GM19463 (cell line): ENCODE results near the gene PTPRG.

Experiments
- ATAC-seq: cut with Tn5 transposase; IDR thresholded peaks from one replicate; pipeline ENCODE4 v1.9.1; 2021; ENCODE audit warnings: mild to moderate bottlenecking, moderate library complexity; ENCODE audit not compliant: unreplicated experiment

The PTPRG gene

DNA sequence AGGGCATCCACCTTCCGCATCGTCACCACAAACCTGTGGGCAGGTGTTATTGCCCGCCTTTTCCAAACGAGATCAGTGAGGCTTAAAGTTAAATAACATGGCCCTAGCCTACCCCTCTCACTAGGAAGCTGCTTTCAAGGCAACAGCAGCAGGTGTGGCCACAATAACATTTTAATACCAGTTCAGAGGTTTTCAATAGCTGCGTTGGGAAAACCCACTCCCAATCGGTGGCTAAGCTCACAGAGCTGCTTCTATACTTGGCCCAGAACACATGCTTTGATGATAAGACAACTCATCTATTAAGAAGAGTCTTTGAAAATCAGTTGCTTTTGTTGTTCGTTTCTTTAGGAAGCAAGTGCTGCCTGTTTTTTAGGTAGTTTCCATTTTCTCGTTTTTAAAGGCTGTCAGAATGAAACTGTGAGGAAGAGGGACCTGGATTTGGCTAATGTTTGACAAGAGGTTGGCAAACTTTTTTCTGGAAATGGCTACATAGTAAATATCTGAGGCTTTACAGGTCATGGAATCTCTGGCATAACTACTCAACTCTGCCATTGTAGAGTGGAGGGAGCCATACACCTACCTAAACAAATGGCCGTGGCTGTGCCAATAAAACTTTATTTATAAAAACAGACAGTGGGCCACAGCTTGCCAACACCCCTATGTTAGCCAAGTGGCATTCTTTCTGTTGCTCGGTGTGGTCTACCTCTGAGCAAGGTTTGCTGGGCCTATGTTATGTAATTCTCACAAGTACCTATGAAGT lies 632.4 kb downstream of the PTPRG start:
- no peak for ATAC-seq

DNA sequence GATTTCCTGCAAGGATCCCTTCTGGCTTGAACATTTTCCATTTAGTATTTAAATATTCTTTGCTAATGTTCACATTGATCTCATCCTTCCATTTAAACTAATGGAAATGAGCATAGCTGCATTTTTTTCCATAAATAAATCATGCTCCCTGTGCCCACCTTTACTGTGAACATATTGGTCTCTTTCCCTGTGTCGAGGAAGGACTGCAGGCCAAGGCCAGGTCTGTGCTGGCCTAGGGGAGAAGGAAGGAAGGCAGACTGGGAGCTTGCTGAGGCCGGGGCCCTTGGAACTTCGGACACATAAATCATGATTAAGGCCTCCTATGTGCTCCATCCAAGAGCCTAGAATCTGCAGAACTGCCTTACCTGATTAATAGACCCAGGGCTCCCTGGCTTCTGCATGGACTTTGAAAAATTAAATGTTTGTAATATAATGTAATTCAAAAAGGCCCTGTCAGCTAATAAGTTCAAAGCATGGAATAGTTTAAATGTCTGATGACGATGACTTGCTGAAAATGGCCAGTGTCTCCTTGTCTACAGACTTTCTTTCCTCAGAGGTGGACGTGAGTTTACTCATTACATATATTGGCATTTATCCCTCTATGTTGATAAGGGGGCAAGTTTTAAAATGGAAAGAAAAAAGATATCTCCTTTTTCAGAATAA lies 636.1 kb downstream of the PTPRG start:
- no peak for ATAC-seq

DNA sequence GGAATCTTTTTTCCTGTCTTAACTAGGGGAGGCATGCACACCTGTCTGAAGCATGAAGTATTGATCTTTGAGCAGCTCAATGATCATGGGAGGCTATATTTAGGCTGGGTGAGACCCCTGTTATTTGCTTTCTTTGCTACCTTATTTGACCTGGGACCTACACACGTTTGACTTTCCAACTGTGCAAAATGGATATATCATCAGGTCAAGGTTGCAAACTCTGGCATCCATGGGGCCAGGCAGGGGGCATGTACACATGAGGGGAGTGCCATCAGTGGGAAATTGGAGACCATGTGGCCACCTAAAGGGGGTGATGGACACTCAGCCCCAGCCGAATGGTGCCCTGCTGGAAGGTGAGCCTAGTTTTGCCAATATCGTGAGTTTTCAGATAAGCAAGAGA lies 637.8 kb downstream of the PTPRG start:
- no peak for ATAC-seq

DNA sequence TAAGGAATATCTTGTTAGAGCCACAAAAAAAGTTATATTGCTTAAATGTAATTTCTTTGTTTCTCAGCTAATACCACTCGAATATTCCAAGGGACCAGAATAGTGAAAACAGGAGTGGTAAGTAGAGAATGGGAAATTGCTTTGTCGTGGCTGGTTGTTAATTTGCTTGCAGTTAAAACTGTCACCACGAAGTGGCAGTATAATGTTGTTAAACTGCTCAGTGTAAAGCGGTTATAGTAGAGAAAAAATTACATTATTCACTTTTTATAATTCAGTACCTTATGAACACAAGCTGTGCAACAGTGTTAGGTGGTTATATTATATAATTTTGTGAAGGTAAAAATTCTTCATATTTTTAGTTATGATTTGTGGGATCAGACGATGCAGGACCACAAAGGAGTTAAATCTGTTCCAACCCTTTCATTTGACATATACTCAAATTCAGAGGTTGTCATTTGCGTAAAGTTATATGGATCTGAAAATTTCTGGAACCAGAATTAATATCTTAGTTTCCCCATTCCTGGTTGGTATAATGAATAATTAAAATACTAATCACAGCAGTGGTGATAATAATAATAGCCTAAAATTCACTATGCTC lies 640.2 kb downstream of the PTPRG start:
- no peak for ATAC-seq

DNA sequence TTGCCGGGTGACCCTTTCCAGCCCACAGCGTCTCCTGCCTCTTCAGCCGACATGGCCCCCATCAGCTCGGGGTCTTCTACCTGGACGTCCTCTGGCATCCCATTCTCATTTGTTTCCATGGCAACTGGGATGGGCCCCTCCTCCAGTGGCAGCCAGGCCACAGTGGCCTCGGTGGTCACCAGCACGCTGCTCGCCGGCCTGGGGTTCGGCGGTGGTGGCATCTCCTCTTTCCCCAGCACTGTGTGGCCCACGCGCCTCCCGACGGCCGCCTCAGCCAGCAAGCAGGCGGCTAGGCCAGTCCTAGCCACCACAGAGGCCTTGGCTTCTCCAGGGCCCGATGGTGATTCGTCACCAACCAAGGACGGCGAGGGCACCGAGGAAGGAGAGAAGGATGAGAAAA lies 641.8 kb downstream of the PTPRG start:
- no peak for ATAC-seq

DNA sequence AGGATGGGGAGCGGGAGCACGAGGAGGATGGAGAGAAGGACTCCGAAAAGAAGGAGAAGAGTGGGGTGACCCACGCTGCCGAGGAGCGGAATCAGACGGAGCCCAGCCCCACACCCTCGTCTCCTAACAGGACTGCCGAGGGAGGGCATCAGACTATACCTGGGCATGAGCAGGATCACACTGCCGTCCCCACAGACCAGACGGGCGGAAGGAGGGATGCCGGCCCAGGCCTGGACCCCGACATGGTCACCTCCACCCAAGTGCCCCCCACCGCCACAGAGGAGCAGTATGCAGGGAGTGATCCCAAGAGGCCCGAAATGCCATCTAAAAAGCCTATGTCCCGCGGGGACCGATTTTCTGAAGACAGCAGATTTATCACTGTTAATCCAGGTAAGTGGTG lies 642.2 kb downstream of the PTPRG start:
- no peak for ATAC-seq

GRCh38 chr3:62207197-62207596 lies 645.8 kb downstream of the PTPRG start:
- ATAC-seq: no peak

GRCh38 chr3:62208385-62208784 lies 647.0 kb downstream of the PTPRG start:
- ATAC-seq: no peak

- no peak for ATAC-seq
These were observed 647.7 kb downstream of the PTPRG start for GRCh38 chr3:62209101-62209500.

GRCh38 chr3:62210011-62210410 lies 648.6 kb downstream of the PTPRG start:
- no peak for ATAC-seq

- ATAC-seq: no peak
These were observed 650.5 kb downstream of the PTPRG start for GRCh38 chr3:62211675-62212429.

DNA sequence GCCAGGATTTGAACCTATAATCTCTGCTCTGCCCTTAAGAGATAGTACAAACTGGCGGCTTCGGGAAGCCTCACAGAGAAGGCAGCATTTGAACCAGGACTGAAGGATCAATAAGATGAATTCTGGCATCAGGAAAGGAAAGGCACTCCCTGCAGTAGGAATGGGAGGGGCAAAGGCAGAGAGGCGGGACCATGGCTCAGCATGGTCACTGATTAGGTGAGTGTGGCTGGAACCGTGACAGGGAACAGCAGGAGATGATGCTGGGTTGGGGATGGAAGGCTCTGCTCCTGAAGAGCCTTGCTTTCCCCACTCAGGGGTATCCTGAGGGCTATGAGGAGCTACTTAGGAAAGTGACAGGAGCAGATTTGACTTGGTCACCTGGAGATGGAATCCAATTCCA lies 653.5 kb downstream of the PTPRG start:
- ATAC-seq: no peak

DNA sequence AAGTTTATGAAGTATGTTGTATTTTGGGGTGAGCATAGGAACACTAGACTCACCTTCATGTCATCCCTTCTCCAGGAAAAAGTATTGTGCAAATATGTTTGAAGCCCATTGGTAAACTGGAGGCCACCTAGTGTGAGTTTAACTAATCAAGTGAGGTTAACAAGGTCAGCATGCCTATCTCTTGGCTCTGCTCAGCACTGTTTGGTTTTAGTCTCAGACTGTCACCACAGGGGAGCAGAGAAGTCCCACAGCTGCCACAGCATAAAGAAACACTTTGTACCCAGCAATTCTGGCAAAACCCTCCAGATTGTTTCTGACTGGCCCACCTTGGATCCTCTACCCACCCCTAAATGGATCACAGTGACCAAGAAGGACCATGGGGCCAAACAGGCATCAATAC lies 659.2 kb downstream of the PTPRG start:
- ATAC-seq: no peak

- ATAC-seq: no peak
These were observed 663.7 kb downstream of the PTPRG start for GRCh38 chr3:62225051-62225450.

- ATAC-seq: no peak
These were observed 665.4 kb downstream of the PTPRG start for GRCh38 chr3:62226601-62227339.

DNA sequence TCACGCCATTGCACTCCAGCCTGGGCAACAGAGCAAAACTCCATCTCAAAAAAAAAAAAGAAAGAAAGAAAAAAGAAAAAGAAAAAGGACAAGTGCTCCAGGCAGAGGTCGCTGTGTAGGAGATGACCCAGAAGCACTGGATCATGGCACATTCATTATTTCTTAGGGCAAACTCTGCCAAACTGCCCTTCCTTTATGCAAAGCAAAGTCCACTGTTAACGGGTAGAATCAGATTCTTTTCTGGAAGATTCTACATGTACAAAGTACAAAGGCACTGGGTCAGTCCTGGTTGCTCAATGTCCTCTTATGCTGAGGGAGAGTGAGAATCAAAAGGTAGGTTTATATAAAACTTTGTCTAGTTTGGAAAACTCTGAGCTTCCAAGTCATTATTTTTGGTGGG lies 667.1 kb downstream of the PTPRG start:
- ATAC-seq: no peak

- no peak for ATAC-seq
These were observed 667.8 kb downstream of the PTPRG start for GRCh38 chr3:62229211-62229610.

- ATAC-seq: no peak
These were observed 668.5 kb downstream of the PTPRG start for GRCh38 chr3:62229908-62230307.

GRCh38 chr3:62233065-62233464 lies 671.7 kb downstream of the PTPRG start:
- ATAC-seq: no peak

DNA sequence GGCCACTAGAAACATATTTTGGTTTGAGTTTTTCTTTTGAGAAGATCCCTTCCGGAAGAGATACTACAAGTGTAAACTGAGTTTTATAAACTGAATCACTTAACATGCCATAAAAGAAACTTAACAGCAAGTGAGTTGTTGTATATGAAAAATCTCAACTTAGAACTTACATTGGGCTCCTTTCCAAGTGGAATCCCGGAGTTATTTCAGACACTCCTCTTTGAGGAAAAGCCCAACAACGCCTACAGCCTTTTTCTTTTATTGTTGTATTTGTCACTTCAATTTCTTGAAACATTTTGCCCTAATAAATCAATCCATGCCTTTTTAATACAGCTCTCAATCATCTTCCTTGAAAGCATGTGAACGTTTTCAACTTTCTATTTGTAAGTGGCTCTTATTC lies 674.6 kb downstream of the PTPRG start:
- no peak for ATAC-seq
